Naive thymus-derived CD4-positive, alpha-beta T cell (primary cell): ENCODE measurements around the gene CDKAL1. TPM values are rescaled to one million over a fixed set of nuclear protein-coding genes. Genes with fewer than 3 reads are reported as not detected.

ENCODE experiments used
- ATAC-seq: fragments of 150-1000 bp; cut with Tn5 transposase; 2 replicates; pipeline ENCODE4 v1.10.0; 2021; ENCODE audit warnings: mild to moderate bottlenecking, moderate library complexity
- CTCF ChIA-PET: fragments of 350-600 bp; sonication (Branson Sonifier 250); formaldehyde crosslinking; loops from one replicate; lab custom pipeline; 2021; ENCODE audit warnings: antibody characterized with exemption; lab: Charles Lee
- POLR2A ChIA-PET: fragments of 350-600 bp; sonication (Branson Sonifier 250); formaldehyde crosslinking; loops from one replicate; lab custom pipeline; 2021; ENCODE audit warnings: antibody characterized with exemption, inconsistent platforms; lab: Charles Lee
- DNase-seq, 9 donors: peaks; one replicate each; pipeline versions ENCODE4 v3.0.0 to v3.0.0-alpha.2; 2020 to 2022; ENCODE audit warnings: mixed read lengths in 1 of 9
- H3K27ac ChIP-seq: one replicate; pipeline ENCODE4 v1.7.0; 2013; ENCODE audit warnings: mild to moderate bottlenecking, low read depth, low read length, moderate library complexity
- H3K27me3 ChIP-seq, 2 donors: one replicate each; pipeline ENCODE4 v1.7.0; 2013; ENCODE audit warnings: low read length in 2 of 2, mild to moderate bottlenecking in 2 of 2, moderate library complexity in 2 of 2; ENCODE audit not compliant: control insufficient read depth in 2 of 2, insufficient read depth in 2 of 2
- H3K36me3 ChIP-seq, 3 experiments: 1 replicate in 2 of 3; 2 replicates in 1 of 3; pipeline ENCODE4 v1.7.0; 2013; ENCODE audit warnings: low read length in 3 of 3, mild to moderate bottlenecking in 3 of 3, moderate library complexity in 1 of 3; ENCODE audit not compliant: insufficient read depth in 3 of 3, control insufficient read depth in 2 of 3
- H3K4me1 ChIP-seq, 2 donors: one replicate each; pipeline ENCODE4 v1.7.0; 2013; ENCODE audit warnings: low read length in 2 of 2, mild to moderate bottlenecking in 2 of 2, moderate library complexity in 1 of 2; ENCODE audit not compliant: control insufficient read depth in 2 of 2, insufficient read depth in 2 of 2
- H3K4me3 ChIP-seq: 2 replicates; pipeline ENCODE4 v1.7.0; 2013; ENCODE audit warnings: mild to moderate bottlenecking, low read length
- H3K9me3 ChIP-seq, 3 experiments: 1 replicate in 2 of 3; 2 replicates in 1 of 3; pipeline ENCODE4 v1.7.0; 2013; ENCODE audit warnings: low read length in 3 of 3; ENCODE audit not compliant: control insufficient read depth in 2 of 3
- H3K27ac Mint-ChIP-seq, 9 donors: one replicate each; pipeline ENCODE4 v1.8.0; 2020 to 2022; ENCODE audit warnings: mixed read lengths in 9 of 9, mild to moderate bottlenecking in 8 of 9, moderate library complexity in 5 of 9, inconsistent platforms in 2 of 9
- H3K27me3 Mint-ChIP-seq, 5 donors: one replicate each; pipeline ENCODE4 v1.8.0; 2021 to 2022; ENCODE audit warnings: mixed read lengths in 5 of 5, mild to moderate bottlenecking in 1 of 5
- H3K36me3 Mint-ChIP-seq, 5 donors: one replicate each; pipeline ENCODE4 v1.8.0; 2020 to 2022; ENCODE audit warnings: mixed read lengths in 5 of 5, mild to moderate bottlenecking in 3 of 5, inconsistent platforms in 1 of 5
- H3K4me1 Mint-ChIP-seq, 7 donors: one replicate each; pipeline ENCODE4 v1.8.0; 2020 to 2022; ENCODE audit warnings: mixed read lengths in 7 of 7, mild to moderate bottlenecking in 3 of 7, inconsistent platforms in 1 of 7
- H3K4me3 Mint-ChIP-seq, 10 donors: one replicate each; pipeline ENCODE4 v1.8.0; 2020 to 2022; ENCODE audit warnings: mild to moderate bottlenecking in 10 of 10, mixed read lengths in 10 of 10, moderate library complexity in 6 of 10, inconsistent platforms in 2 of 10
- H3K9me3 Mint-ChIP-seq, 11 donors: one replicate each; pipeline ENCODE4 v1.8.0; 2020 to 2022; ENCODE audit warnings: mixed read lengths in 11 of 11, mild to moderate bottlenecking in 4 of 11, inconsistent platforms in 1 of 11, moderate library complexity in 1 of 11
- intact Hi-C, 2 donors: fragments of 100-400 bp; cut with micrococcal nuclease; formaldehyde crosslinking; loops; one replicate each; pipeline ENCODE4 v1.15.1; 2023
- polyA plus RNA-seq, 2 donors: library from polyadenylated mRNA; unstranded; fragments of 300-500 nt; fragmentation: Illumina TruSeq; gene quantifications; one replicate each; pipeline ENCODE4 v1.2.3, GENCODE V29; 2021
- total RNA-seq, 6 experiments: library from RNA in 5 of 6; stranded (reverse) in 5 of 6; gene quantifications; 1 replicate in 5 of 6; 2 replicates in 1 of 6; pipeline ENCODE4 v1.2.3 and lab custom pipeline; 2021 to 2026

CDKAL1 gene
- total and polyA plus RNA-seq, 7 experiments from 2014 or later = 23.6 to 35.8 (median 29.8) TPM

GRCh38 chr6:20744911-20745557, 210.8 kb downstream of the CDKAL1 start:
- Mint-ChIP-seq H3K27ac (no peak overlapping the region), H3K27me3 (no peaks in the 10 kb centered on the region), H3K4me1 (peaks cover 4 to 34% (median 11%) of the 10 kb centered on the region in 7 donors), H3K9me3 (peaks cover 0 to 6% (median 0%) of the 10 kb centered on the region in 11 donors), H3K36me3 (peaks cover 15 to 52% (median 26%) of the 10 kb centered on the region in 5 donors), H3K4me3 (peak overlapping the region in 1 of 10 donors; percentile 15)
- ChIA-PET POLR2A (no interaction called here), CTCF (interaction anchor here (1.0 kb wide), 1 partner anchor 7 kb away, joined by 4 read pairs; no protein-coding TSS in a partner anchor)
- Histone ChIP-seq H3K27me3 (no peaks in the 10 kb centered on the region), H3K4me3 (no peak overlapping the region), H3K4me1 (no peaks in the 10 kb centered on the region), H3K36me3 (peaks cover 0 to 13% (median 0%) of the 10 kb centered on the region in 3 experiments), H3K27ac (no peak overlapping the region), H3K9me3 (no peaks in the 10 kb centered on the region)
- DNase-seq (no peak), ATAC-seq (no peak)
- intact Hi-C loops = no loop called here

- DNase-seq (no peak), ATAC-seq (no peak)
- H3K4me1 ChIP-seq = no peaks in the 10 kb centered on the region
- H3K27ac Mint-ChIP-seq = no peak overlapping the region
- H3K9me3 Mint-ChIP-seq = peaks cover 0 to 6% (median 0%) of the 10 kb centered on the region in 11 donors
- intact Hi-C loops = no loop called here
- peaks cover 11 to 46% (median 21%) of the 10 kb centered on the region in 5 donors for H3K36me3 Mint-ChIP-seq
- no peak overlapping the region for H3K4me3 ChIP-seq
- peaks cover 0 to 4% (median 0%) of the 10 kb centered on the region in 3 experiments for H3K36me3 ChIP-seq
- ChIA-PET POLR2A (no interaction called here), CTCF (interaction anchor here (1.0 kb wide), 1 partner anchor 8 kb away, joined by 4 read pairs; no protein-coding TSS in a partner anchor)
- no peaks in the 10 kb centered on the region for H3K27me3 ChIP-seq
- no peaks in the 10 kb centered on the region for H3K27me3 Mint-ChIP-seq
- H3K4me1 Mint-ChIP-seq = peaks cover 0 to 38% (median 11%) of the 10 kb centered on the region in 7 donors
- H3K4me3 Mint-ChIP-seq = no peak overlapping the region
- no peak overlapping the region for H3K27ac ChIP-seq
- no peaks in the 10 kb centered on the region for H3K9me3 ChIP-seq
These were observed 211.8 kb downstream of the CDKAL1 start for GRCh38 chr6:20746024-20746423.

DNA sequence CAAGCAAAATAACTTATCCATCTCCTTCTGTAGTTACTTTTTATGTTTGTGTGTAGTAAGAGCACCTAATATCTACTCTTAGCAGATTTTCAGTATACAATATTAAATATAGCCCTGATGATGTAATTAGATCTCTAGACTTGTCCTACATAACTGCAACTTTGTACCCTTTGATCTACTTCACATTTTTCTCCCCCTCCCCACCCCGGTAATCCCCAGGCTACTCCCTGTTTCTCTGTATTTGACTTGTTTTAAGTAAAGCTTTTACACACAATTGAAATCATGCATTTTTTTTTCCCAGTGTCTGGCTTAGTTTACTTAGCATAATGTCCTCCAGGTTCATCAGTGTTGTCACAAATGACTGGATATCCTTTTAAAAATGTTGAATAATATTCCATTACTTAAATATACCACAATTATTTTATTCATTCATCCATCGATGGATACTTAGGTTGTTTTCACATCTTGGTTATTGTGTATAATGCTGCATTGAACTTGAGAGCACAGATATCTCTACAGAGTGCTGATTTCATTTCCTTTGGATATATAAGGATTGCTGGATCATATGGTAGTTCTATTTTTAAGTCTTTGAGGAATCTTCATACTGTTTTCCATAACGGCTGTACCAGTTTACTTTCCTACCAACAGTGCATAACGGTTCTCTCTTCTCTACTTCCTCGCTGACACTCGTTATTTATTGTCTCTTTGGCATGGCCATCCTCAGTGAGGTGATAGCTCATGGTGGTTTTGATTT, 212.7 kb downstream of the CDKAL1 start:
- ATAC-seq (no peak), DNase-seq (no peak)
- Mint-ChIP-seq H3K36me3 (peaks cover 2 to 41% (median 11%) of the 10 kb centered on the region in 5 donors), H3K27ac (no peak overlapping the region), H3K9me3 (peaks cover 0 to 2% (median 0%) of the 10 kb centered on the region in 11 donors), H3K4me3 (no peak overlapping the region), H3K4me1 (peaks cover 0 to 38% (median 11%) of the 10 kb centered on the region in 7 donors), H3K27me3 (no peaks in the 10 kb centered on the region)
- H3K27ac ChIP-seq = no peak overlapping the region
- no peaks in the 10 kb centered on the region for H3K4me1 ChIP-seq
- POLR2A ChIA-PET = interaction anchor here (0.7 kb wide), 1 partner anchor 9 kb away, joined by 3 read pairs; no protein-coding TSS in a partner anchor
- H3K36me3 ChIP-seq = no peaks in the 10 kb centered on the region
- CTCF ChIA-PET = no interaction called here
- intact Hi-C loops = no loop called here
- H3K27me3 ChIP-seq = no peaks in the 10 kb centered on the region
- no peaks in the 10 kb centered on the region for H3K9me3 ChIP-seq
- H3K4me3 ChIP-seq = no peak overlapping the region

DNA sequence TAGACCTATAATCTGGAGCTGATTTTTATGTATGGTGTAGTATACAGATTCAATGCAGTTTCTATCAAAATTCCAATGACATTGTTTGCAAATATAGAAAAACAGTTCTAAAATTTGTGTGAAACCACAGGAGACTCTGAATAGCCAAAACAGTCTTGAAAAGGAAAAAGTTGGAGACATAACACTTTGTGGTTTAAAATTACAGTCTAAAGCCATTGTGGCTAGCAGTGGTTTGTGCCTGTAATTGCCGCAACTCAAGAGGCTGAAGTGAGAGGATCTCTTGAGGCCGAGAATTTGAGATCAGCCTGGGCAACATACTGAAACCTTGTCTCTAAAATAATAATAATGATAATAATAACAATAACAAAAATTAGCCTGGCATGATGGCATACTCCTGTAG, 213.7 kb downstream of the CDKAL1 start:
- no peaks in the 10 kb centered on the region for H3K9me3 ChIP-seq
- intact Hi-C loops = no loop called here
- Mint-ChIP-seq H3K9me3 (peaks cover 0 to 7% (median 0%) of the 10 kb centered on the region in 11 donors), H3K27me3 (no peaks in the 10 kb centered on the region), H3K4me3 (no peak overlapping the region), H3K27ac (no peak overlapping the region), H3K36me3 (peaks cover under 1 to 48% (median 17%) of the 10 kb centered on the region in 5 donors), H3K4me1 (peaks cover 0 to 38% (median 11%) of the 10 kb centered on the region in 7 donors)
- no peak overlapping the region for H3K27ac ChIP-seq
- DNase-seq (no peak), ATAC-seq (no peak)
- no peaks in the 10 kb centered on the region for H3K4me1 ChIP-seq
- no peaks in the 10 kb centered on the region for H3K36me3 ChIP-seq
- POLR2A ChIA-PET = interaction anchor here (0.7 kb wide), 1 partner anchor 10 kb away, joined by 3 read pairs; no protein-coding TSS in a partner anchor
- no peaks in the 10 kb centered on the region for H3K27me3 ChIP-seq
- CTCF ChIA-PET = no interaction called here
- no peak overlapping the region for H3K4me3 ChIP-seq

GRCh38 chr6:20751293-20751935, 217.2 kb downstream of the CDKAL1 start:
- Mint-ChIP-seq H3K27me3 (no peaks in the 10 kb centered on the region), H3K27ac (no peak overlapping the region), H3K9me3 (peaks cover 0 to 16% (median 5%) of the 10 kb centered on the region in 11 donors), H3K36me3 (peaks cover 8 to 61% (median 42%) of the 10 kb centered on the region in 5 donors), H3K4me3 (no peak overlapping the region), H3K4me1 (peaks cover 0 to 34% (median 13%) of the 10 kb centered on the region in 7 donors)
- H3K36me3 ChIP-seq = no peaks in the 10 kb centered on the region
- H3K27ac ChIP-seq = no peak overlapping the region
- no peak for ATAC-seq
- no peaks in the 10 kb centered on the region for H3K4me1 ChIP-seq
- DNase-seq = no peak
- POLR2A ChIA-PET = no interaction called here
- no peaks in the 10 kb centered on the region for H3K27me3 ChIP-seq
- intact Hi-C loops = no loop called here
- H3K4me3 ChIP-seq = no peak overlapping the region
- H3K9me3 ChIP-seq = no peaks in the 10 kb centered on the region
- CTCF ChIA-PET = interaction anchor here (0.6 kb wide), 1 partner anchor 68 kb away, joined by 3 read pairs; no protein-coding TSS in a partner anchor

GRCh38 chr6:20755631-20756030, 221.4 kb downstream of the CDKAL1 start:
- peaks cover 0 to 21% (median 15%) of the 10 kb centered on the region in 7 donors for H3K4me1 Mint-ChIP-seq
- H3K27me3 Mint-ChIP-seq = no peaks in the 10 kb centered on the region
- no peak overlapping the region for H3K27ac Mint-ChIP-seq
- CTCF ChIA-PET = no interaction called here
- peaks cover 0 to 16% (median 5%) of the 10 kb centered on the region in 11 donors for H3K9me3 Mint-ChIP-seq
- peaks cover 9 to 61% (median 44%) of the 10 kb centered on the region in 5 donors for H3K36me3 Mint-ChIP-seq
- intact Hi-C loops = no loop called here
- no peaks in the 10 kb centered on the region for H3K9me3 ChIP-seq
- no peak overlapping the region for H3K4me3 Mint-ChIP-seq
- no peaks in the 10 kb centered on the region for H3K4me1 ChIP-seq
- DNase-seq = no peak
- H3K4me3 ChIP-seq = no peak overlapping the region
- POLR2A ChIA-PET = no interaction called here
- no peak for ATAC-seq
- no peaks in the 10 kb centered on the region for H3K27me3 ChIP-seq
- H3K27ac ChIP-seq = no peak overlapping the region
- peaks cover 0 to 5% (median 0%) of the 10 kb centered on the region in 3 experiments for H3K36me3 ChIP-seq
